NOMO-1 treated with DMSO at 0.1 percent for 48 hours (cell line): ENCODE measurements around the gene BHMT2.

Experiments used
- DNase-seq: peaks from one replicate; lab custom pipeline; 2025; ENCODE audit not compliant: unreplicated experiment; lab: John Stamatoyannopoulos, UW

The BHMT2 gene, protein sequence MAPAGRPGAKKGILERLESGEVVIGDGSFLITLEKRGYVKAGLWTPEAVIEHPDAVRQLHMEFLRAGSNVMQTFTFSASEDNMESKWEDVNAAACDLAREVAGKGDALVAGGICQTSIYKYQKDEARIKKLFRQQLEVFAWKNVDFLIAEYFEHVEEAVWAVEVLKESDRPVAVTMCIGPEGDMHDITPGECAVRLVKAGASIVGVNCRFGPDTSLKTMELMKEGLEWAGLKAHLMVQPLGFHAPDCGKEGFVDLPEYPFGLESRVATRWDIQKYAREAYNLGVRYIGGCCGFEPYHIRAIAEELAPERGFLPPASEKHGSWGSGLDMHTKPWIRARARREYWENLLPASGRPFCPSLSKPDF

DNA sequence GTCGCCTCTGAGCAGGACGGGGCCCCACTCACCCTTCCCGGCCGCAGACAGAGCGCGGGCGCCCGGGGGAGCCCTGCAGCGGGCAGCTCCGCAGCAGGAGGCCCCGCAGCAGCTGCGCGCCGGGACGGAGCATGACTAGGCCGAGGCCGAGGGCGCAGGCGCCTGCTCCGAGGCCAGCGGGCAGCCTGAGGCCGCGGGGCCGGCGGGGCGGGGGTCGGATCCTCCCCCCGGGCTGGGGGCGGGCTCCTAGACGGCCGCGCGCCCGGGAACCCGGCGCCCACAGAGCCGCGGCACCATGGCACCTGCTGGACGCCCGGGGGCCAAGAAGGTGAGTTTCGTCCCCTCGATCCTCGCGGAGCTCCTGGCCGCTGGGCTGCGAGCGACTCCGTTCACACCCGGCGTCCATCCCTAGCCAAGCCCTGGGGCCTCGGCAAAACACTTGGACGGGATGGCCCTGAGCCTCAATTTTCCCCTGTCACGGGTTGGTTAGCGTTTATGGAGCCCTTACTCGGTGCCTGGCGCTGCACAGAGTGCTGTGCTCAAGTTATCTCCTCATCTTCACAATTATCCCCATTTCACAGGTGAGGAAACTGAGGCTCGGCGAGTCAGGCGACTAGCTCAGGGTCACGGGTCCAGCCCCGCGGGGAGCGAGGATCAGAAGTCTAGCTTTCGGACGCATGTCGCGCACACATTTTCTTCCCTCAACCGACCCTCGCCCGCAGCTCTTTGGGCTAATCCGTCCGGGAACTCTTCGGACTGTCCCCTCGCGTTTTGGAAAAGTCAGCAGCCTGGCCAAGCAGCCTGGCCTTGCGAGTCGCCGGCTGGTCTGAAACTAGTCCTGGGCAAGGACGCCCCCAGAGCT, at the start of gene BHMT2, which contains the start of gene DMGDH:
Gene BHMT2, plus strand, starts transcription at position 280 of the 862 bp plus-strand sequence. Its CDS starts 16 bp downstream, at position 296.
Gene DMGDH, minus strand, starts transcription at position 187 of the 862 bp plus-strand sequence. Its CDS starts 54 bp downstream, at position 133.
- DNase-seq, result no peak

GRCh38 chr5:79020861-79021561, 48.6 kb upstream of the BHMT2 start:
- peak; percentile 61 for DNase-seq

GRCh38 chr5:79021753-79022152, 47.8 kb upstream of the BHMT2 start:
- no peak for DNase-seq

- no peak for DNase-seq
These were observed 46.8 kb upstream of the BHMT2 start for GRCh38 chr5:79022771-79023170.

GRCh38 chr5:79023348-79023747, 46.2 kb upstream of the BHMT2 start:
- no peak for DNase-seq

GRCh38 chr5:79023947-79024346, 45.6 kb upstream of the BHMT2 start:
- DNase-seq, result no peak

DNA sequence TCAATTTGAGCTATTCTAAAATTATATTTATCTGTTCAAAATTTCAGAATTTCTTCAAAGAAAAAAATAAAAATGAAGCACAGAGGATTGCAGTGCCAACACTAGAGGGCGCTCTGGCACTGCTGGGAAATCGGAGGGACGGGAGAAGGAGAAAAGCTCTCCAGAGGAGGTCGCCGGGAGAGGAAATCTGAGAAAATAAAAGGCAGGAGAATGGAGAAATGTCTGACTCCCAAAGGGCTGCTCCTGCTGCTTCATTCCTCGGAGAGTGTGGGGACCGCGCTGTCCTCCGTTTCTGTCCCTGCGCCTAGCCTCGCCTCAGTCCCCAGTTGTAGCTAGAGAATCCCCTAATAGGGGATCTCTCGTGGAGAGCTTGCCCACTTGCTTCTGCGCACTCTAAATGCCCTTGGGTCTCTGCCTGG, 44.5 kb upstream of the BHMT2 start:
- DNase-seq, result peak; percentile 35

DNA sequence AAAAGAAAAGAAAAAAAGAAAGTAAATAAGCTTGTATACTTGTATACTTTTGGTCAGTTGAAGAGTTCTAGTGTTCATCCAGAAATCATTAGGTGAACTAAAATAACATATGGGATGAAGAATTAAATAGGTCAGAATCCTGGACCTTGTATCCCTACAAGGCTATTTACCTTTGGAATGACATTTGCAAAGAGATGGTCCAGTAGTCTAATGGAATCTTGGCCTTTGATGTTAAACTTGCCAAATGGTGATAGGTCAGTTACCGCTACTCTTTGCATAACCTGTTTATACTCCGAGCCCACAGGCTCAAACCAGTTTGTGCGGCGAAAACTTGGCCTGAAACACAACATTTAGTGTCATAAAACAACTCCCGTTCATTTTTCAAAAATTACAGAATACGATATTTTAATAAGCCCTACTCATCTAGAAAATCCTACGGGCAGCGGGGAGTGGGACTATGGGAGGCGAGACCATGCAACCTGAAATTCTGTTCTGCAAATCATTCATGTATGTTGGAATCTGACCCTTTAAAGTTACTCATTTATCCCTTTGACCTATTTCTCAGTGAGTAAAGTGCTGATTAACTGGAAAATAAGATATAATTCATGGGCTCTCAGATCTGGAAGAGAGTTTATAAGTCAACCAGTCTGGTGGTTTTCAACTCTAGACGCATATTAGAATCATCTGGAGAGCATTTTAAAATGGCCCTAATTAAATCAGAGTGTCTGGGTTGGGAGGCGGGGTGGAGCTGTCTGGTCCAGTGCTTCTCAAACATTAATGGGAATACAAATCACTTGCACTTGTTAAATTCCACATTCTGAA, 38.7 kb upstream of the BHMT2 start:
- DNase-seq, result no peak

GRCh38 chr5:79031485-79031867, 38.1 kb upstream of the BHMT2 start:
- no peak for DNase-seq

- no peak for DNase-seq
These were observed 37.4 kb upstream of the BHMT2 start for GRCh38 chr5:79032031-79032695.

- no peak for DNase-seq
These were observed 36.8 kb upstream of the BHMT2 start for GRCh38 chr5:79032782-79033181.

DNA sequence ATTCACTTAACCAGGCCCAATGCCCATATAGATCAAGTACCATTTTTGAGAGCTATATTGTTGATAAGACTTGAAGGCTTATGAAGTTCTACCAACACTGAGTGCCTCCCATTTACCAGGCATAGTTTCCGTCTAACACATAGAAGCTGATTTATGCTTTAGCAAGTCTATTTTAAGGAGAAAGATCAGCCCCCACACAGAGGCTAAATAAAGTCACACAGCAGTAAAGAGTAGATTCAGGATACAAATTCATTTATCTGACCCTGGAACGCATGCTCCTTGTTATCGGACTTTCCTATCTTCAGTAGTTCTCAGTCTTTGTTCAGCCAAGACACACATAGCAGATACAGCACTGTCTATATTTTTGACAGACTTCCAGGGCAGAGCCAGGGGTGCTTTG, 34.3 kb upstream of the BHMT2 start:
- no peak for DNase-seq

GRCh38 chr5:79036769-79037168, 32.8 kb upstream of the BHMT2 start:
- no peak for DNase-seq

- no peak for DNase-seq
These were observed 27.4 kb upstream of the BHMT2 start for GRCh38 chr5:79042188-79042587.

- DNase-seq, result no peak
These were observed 22.4 kb upstream of the BHMT2 start for GRCh38 chr5:79047199-79047598.

- DNase-seq, result no peak
These were observed 21.1 kb upstream of the BHMT2 start for GRCh38 chr5:79048437-79048836.

- DNase-seq, result no peak
These were observed 19.1 kb upstream of the BHMT2 start for GRCh38 chr5:79050498-79050897.

- no peak for DNase-seq
These were observed 16.2 kb upstream of the BHMT2 start for GRCh38 chr5:79053321-79053720.

- no peak for DNase-seq
These were observed 14.6 kb upstream of the BHMT2 start for GRCh38 chr5:79055017-79055416.

DNA sequence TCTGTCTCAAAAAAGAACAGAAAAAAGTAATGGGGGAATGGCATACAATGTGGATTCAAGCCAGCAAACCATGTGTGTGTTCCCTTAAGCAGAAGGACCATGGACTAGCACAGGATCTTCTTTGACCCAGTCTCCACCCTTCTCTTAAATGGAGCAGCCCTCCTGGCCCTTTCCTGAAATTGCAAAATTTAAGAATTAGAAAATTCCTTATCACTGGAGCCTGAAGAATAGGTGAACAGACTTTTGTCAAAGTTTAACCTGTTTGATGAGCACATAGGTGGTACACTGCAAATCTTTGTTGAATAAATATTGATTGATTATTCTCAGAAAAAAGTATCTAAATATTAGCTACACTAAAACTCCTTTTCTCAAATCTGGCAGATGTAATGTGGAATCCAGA, 12.7 kb upstream of the BHMT2 start:
- no peak for DNase-seq
